Inflammatory macrophage treated with lipopolysaccharide for 1 hour (primary cell): ENCODE results near the gene SGK1.

ENCODE experiments used
- DNase-seq, 2 donors: peaks; one replicate each; pipeline ENCODE4 v3.0.0-alpha.2; 2020 to 2022

Gene SGK1

GRCh38 chr6:134168590-134169208, 149.2 kb downstream of the SGK1 start:
- DNase-seq: peak; percentile 39 to 51

GRCh38 chr6:134166511-134167261, 151.2 kb downstream of the SGK1 start:
- DNase-seq: peak; percentile 65 to 79

- DNase-seq: peak; percentile 54 to 66
Measured at GRCh38 chr6:134165561-134166201, 152.2 kb downstream of the SGK1 start.

GRCh38 chr6:134164300-134164699, 153.6 kb downstream of the SGK1 start:
- DNase-seq: peak in 1 of 2 donors; percentile 32

GRCh38 chr6:134162932-134163331, 155.0 kb downstream of the SGK1 start:
- no peak for DNase-seq

- DNase-seq: no peak
Measured at GRCh38 chr6:134161041-134161440, 156.9 kb downstream of the SGK1 start.

- DNase-seq: no peak
Measured at GRCh38 chr6:134152767-134153485, 165.0 kb downstream of the SGK1 start.

GRCh38 chr6:134148566-134148965, 169.3 kb downstream of the SGK1 start:
- no peak for DNase-seq

GRCh38 chr6:134147034-134147533, 170.8 kb downstream of the SGK1 start:
- DNase-seq: no peak

GRCh38 chr6:134146268-134147033, 171.5 kb downstream of the SGK1 start:
- DNase-seq: peak in 1 of 2 donors; percentile 10

- DNase-seq: peak; percentile 19 to 28
Measured at GRCh38 chr6:134145786-134146185, 172.1 kb downstream of the SGK1 start.

GRCh38 chr6:134138226-134138975, 179.5 kb downstream of the SGK1 start:
- no peak for DNase-seq

- no peak for DNase-seq
Measured at GRCh38 chr6:134134654-134135053, 183.3 kb downstream of the SGK1 start.

- DNase-seq: no peak
Measured at GRCh38 chr6:134132494-134133141, 185.3 kb downstream of the SGK1 start.

- no peak for DNase-seq
Measured at GRCh38 chr6:134131530-134132139, 186.3 kb downstream of the SGK1 start.

- no peak for DNase-seq
Measured at GRCh38 chr6:134128146-134128545, 189.8 kb downstream of the SGK1 start.

GRCh38 chr6:134123666-134124208, 194.2 kb downstream of the SGK1 start:
- DNase-seq: peak; percentile 15 to 82

GRCh38 chr6:134122775-134123174, 195.1 kb downstream of the SGK1 start:
- no peak for DNase-seq

- no peak for DNase-seq
Measured at GRCh38 chr6:134119486-134119885, 198.4 kb downstream of the SGK1 start.
